ENCODE measurements around the gene ELOVL5.

- TF ChIP-seq, protein P1, sequence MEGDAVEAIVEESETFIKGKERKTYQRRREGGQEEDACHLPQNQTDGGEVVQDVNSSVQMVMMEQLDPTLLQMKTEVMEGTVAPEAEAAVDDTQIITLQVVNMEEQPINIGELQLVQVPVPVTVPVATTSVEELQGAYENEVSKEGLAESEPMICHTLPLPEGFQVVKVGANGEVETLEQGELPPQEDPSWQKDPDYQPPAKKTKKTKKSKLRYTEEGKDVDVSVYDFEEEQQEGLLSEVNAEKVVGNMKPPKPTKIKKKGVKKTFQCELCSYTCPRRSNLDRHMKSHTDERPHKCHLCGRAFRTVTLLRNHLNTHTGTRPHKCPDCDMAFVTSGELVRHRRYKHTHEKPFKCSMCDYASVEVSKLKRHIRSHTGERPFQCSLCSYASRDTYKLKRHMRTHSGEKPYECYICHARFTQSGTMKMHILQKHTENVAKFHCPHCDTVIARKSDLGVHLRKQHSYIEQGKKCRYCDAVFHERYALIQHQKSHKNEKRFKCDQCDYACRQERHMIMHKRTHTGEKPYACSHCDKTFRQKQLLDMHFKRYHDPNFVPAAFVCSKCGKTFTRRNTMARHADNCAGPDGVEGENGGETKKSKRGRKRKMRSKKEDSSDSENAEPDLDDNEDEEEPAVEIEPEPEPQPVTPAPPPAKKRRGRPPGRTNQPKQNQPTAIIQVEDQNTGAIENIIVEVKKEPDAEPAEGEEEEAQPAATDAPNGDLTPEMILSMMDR (IDR thresholded peaks at IDR 0.05) = no peak
- no peak for TF ChIP-seq POLR2A (IDR thresholded peaks at IDR 0.05)
These were observed 41.3 kb upstream of the ELOVL5 start for GRCh38 chr6:53390010-53390409.

Measured in adrenal gland (tissue), 5 donors.